IMR-90 (cell line): ENCODE measurements around the gene FSIP1. TPM values are rescaled to one million over a fixed set of nuclear protein-coding genes. Genes with fewer than 3 reads are reported as not detected.

Experiments used
- ATAC-seq: fragments of 200-7000 bp; cut with Tn5 transposase; 2 replicates; pipeline ENCODE4 v1.9.1; 2020; ENCODE audit warnings: low read depth, mild to moderate bottlenecking, moderate library complexity
- BruUV-seq: library from RNA; stranded (reverse); fragments of 400-500 nt; replicated peaks from 2 replicates; lab custom pipeline; 2021; lab: Mats Ljungman, UMichigan
- CTCF ChIA-PET: fragments of 300-600 bp; formaldehyde crosslinking; extraction: SDS; loops from one replicate; lab custom pipeline; 2021; ENCODE audit warnings: antibody characterized with exemption; lab: Yijun Ruan, JAX
- POLR2A ChIA-PET: fragments of 300-600 bp; sonication (Branson Sonifier 250); formaldehyde crosslinking; loops from one replicate; lab custom pipeline; 2022; ENCODE audit warnings: antibody characterized with exemption; ENCODE audit not compliant: unreplicated experiment; lab: Charles Lee
- DNase-seq: peaks from one replicate; pipeline ENCODE4 v3.0.0; 2013
- H2AFZ ChIP-seq: replicated peaks from 2 replicates; pipeline ENCODE3; 2013; ENCODE audit warnings: low read length, mild to moderate bottlenecking; ENCODE audit not compliant: poor library complexity
- H2AK5ac ChIP-seq: 2 replicates; pipeline ENCODE4 v1.6.1; 2013; ENCODE audit warnings: low read depth, low read length, inconsistent platforms
- H2AK9ac ChIP-seq: replicated peaks from 2 replicates; pipeline ENCODE3; 2013; ENCODE audit warnings: mild to moderate bottlenecking, low read depth, low read length, moderate library complexity; ENCODE audit not compliant: poor library complexity
- H2BK120ac ChIP-seq: 2 replicates; pipeline ENCODE4 v1.6.1; 2013; ENCODE audit warnings: low read depth, low read length, inconsistent platforms
- H2BK15ac ChIP-seq: 3 replicates; pipeline ENCODE4 v1.6.1; 2013; ENCODE audit warnings: low read depth, low read length, inconsistent platforms
- H2BK20ac ChIP-seq: 2 replicates; pipeline ENCODE4 v1.6.1; 2013; ENCODE audit warnings: low read depth, mild to moderate bottlenecking, inconsistent platforms, low read length, moderate library complexity
- H2BK5ac ChIP-seq: 2 replicates; pipeline ENCODE4 v1.6.1; 2013; ENCODE audit warnings: mild to moderate bottlenecking, low read depth, low read length, inconsistent platforms; ENCODE audit not compliant: poor library complexity, severe bottlenecking
- H3K14ac ChIP-seq: replicated peaks from 2 replicates; pipeline ENCODE4 v1.6.1; 2013; ENCODE audit warnings: low read depth, low read length, inconsistent platforms
- H3K18ac ChIP-seq: 2 replicates; pipeline ENCODE4 v1.6.1; 2013; ENCODE audit warnings: low read depth, low read length, control low read depth
- H3K23ac ChIP-seq: 2 replicates; pipeline ENCODE4 v1.6.1; 2013; ENCODE audit warnings: low read depth, low read length, inconsistent platforms
- H3K27ac ChIP-seq: 2 replicates; pipeline ENCODE4 v1.5.1; 2013; ENCODE audit warnings: mild to moderate bottlenecking, control low read depth, low read length; ENCODE audit not compliant: insufficient read depth
- H3K27me3 ChIP-seq: 2 replicates; pipeline ENCODE4 v1.6.1; 2013; ENCODE audit warnings: low read length; ENCODE audit not compliant: control insufficient read depth, insufficient read depth
- H3K36me3 ChIP-seq: 2 replicates; pipeline ENCODE4 v1.6.1; 2013; ENCODE audit warnings: low read length, mixed read lengths; ENCODE audit not compliant: control insufficient read depth, insufficient read depth
- H3K4ac ChIP-seq: 2 replicates; pipeline ENCODE4 v1.6.1; 2013; ENCODE audit warnings: low read depth, low read length, inconsistent platforms
- H3K4me1 ChIP-seq: 2 replicates; pipeline ENCODE4 v1.6.1; 2013; ENCODE audit warnings: low read length, mixed read lengths; ENCODE audit not compliant: control insufficient read depth, insufficient read depth
- H3K4me2 ChIP-seq: 2 replicates; pipeline ENCODE4 v1.6.1; 2013; ENCODE audit warnings: low read depth, mild to moderate bottlenecking, control low read depth, low read length, moderate library complexity
- H3K4me3 ChIP-seq: 2 replicates; pipeline ENCODE4 v1.5.1; 2013; ENCODE audit warnings: low read depth, mild to moderate bottlenecking, control low read depth, low read length, moderate library complexity; ENCODE audit not compliant: insufficient read depth
- H3K56ac ChIP-seq: 2 replicates; pipeline ENCODE4 v1.6.1; 2013; ENCODE audit warnings: low read length, inconsistent platforms; ENCODE audit not compliant: insufficient read depth; ENCODE audit errors: extremely low read depth
- H3K79me1 ChIP-seq, 2 experiments: 2 replicates each; pipeline ENCODE4 v1.6.1; 2013; ENCODE audit warnings: low read length in 2 of 2, inconsistent platforms in 1 of 2, low read depth in 1 of 2
- H3K9ac ChIP-seq: 2 replicates; pipeline ENCODE4 v1.6.1; 2013; ENCODE audit warnings: low read depth, low read length, control low read depth
- H3K9me1 ChIP-seq: 2 replicates; pipeline ENCODE4 v1.6.1; 2013; ENCODE audit warnings: low read length, inconsistent platforms; ENCODE audit not compliant: insufficient read depth
- H3K9me3 ChIP-seq: 2 replicates; pipeline ENCODE4 v1.6.1; 2013; ENCODE audit warnings: low read length; ENCODE audit not compliant: control insufficient read depth, insufficient read depth
- H4K20me1 ChIP-seq: 2 replicates; pipeline ENCODE4 v1.6.1; 2013; ENCODE audit warnings: low read length, inconsistent platforms; ENCODE audit not compliant: insufficient read depth
- H4K5ac ChIP-seq: 2 replicates; pipeline ENCODE4 v1.6.1; 2013; ENCODE audit warnings: mild to moderate bottlenecking, low read depth, low read length, control low read depth
- H4K8ac ChIP-seq, 2 experiments: 2 replicates each; pipeline ENCODE4 v1.6.1; 2013; ENCODE audit warnings: low read depth in 2 of 2, low read length in 2 of 2, control low read depth in 1 of 2, inconsistent platforms in 1 of 2
- H4K91ac ChIP-seq: 2 replicates; pipeline ENCODE4 v1.6.1; 2013; ENCODE audit warnings: low read depth, low read length, inconsistent platforms; ENCODE audit not compliant: insufficient read depth
- BHLHE40 ChIP-seq: fragments of 150-350 bp; IDR thresholded peaks from 2 replicates; pipeline ENCODE4 v1.6.1; 2016; ENCODE audit warnings: mild to moderate bottlenecking, low read depth, low read length
- CEBPB ChIP-seq: IDR thresholded peaks from 2 replicates; pipeline ENCODE4 v1.6.1; 2012; ENCODE audit warnings: low read depth, low read length, improper control_type of control experiment
- CHD1 ChIP-seq: IDR thresholded peaks from 2 replicates; pipeline ENCODE4 v1.6.1; 2012; ENCODE audit warnings: low read depth, low read length, improper control_type of control experiment
- ELK1 ChIP-seq: fragments of 150-350 bp; IDR thresholded peaks from 2 replicates; pipeline ENCODE4 v1.6.1; 2016; ENCODE audit warnings: low read depth, mild to moderate bottlenecking, low read length, moderate library complexity, borderline replicate concordance
- FOS ChIP-seq: fragments of 150-350 bp; IDR thresholded peaks from 2 replicates; pipeline ENCODE4 v1.6.1; 2016; ENCODE audit warnings: low read depth, low read length
- MAFK ChIP-seq: IDR thresholded peaks from 2 replicates; pipeline ENCODE4 v1.6.1; 2012; ENCODE audit warnings: low read depth, low read length, improper control_type of control experiment
- MAZ ChIP-seq: IDR thresholded peaks from 2 replicates; pipeline ENCODE4 v1.6.1; 2012; ENCODE audit warnings: low read depth, mild to moderate bottlenecking, low read length, improper control_type of control experiment, moderate library complexity, borderline replicate concordance
- MXI1 ChIP-seq: IDR thresholded peaks from 2 replicates; pipeline ENCODE4 v1.6.1; 2012; ENCODE audit warnings: low read depth, mild to moderate bottlenecking, low read length, moderate library complexity, borderline replicate concordance
- NFE2L2 ChIP-seq: fragments of 150-350 bp; IDR thresholded peaks from 2 replicates; pipeline ENCODE4 v1.6.1; 2016; ENCODE audit warnings: low read depth, mild to moderate bottlenecking, low read length
- POLR2A ChIP-seq: IDR thresholded peaks from 2 replicates; pipeline ENCODE4 v1.6.1; 2012; ENCODE audit warnings: mild to moderate bottlenecking, low read depth, low read length
- RAD21 ChIP-seq: IDR thresholded peaks from 2 replicates; pipeline ENCODE4 v1.6.1; 2012; ENCODE audit warnings: low read length, improper control_type of control experiment
- RCOR1 ChIP-seq: IDR thresholded peaks from 2 replicates; pipeline ENCODE4 v1.6.1; 2012; ENCODE audit warnings: mild to moderate bottlenecking, low read length, improper control_type of control experiment; ENCODE audit not compliant: insufficient replicate concordance
- RFX5 ChIP-seq: IDR thresholded peaks from 2 replicates; pipeline ENCODE4 v1.8.0; 2012; ENCODE audit warnings: low read depth, mild to moderate bottlenecking, low read length, moderate library complexity
- SMC3 ChIP-seq: fragments of 150-350 bp; IDR thresholded peaks from 2 replicates; pipeline ENCODE4 v1.6.1; 2016; ENCODE audit warnings: low read depth, mild to moderate bottlenecking, antibody characterized with exemption, low read length, moderate library complexity
- WGBS, 2 experiments: methylation state at CpG; one replicate each; pipeline versions ENCODE4 v1.1.5 to v1.1.7; 2013; ENCODE audit warnings: missing lambda C conversion rate in 2 of 2; ENCODE audit not compliant: insufficient read length in 1 of 2; ENCODE audit errors: extremely low coverage in 2 of 2; 5-methylcytosine and 5-hydroxymethylcytosine counted together
- dilution Hi-C: fragments of 300-500 bp; cut with HindIII; formaldehyde crosslinking; loops from one replicate; pipeline ENCODE4 v1.14.3; 2018; ENCODE audit warnings: low sequenced_read_pairs; ENCODE audit not compliant: unreplicated experiment
- in situ Hi-C: fragments of 300-500 bp; cut with MboI; formaldehyde crosslinking; loops from 3 replicates; pipeline ENCODE4 v1.14.3; 2019; ENCODE audit warnings: low sequenced_read_pairs, inconsistent platforms, mixed read lengths
- intact Hi-C: fragments of 100-400 bp; cut with micrococcal nuclease; formaldehyde crosslinking; loops from 2 replicates; pipeline ENCODE4 v1.10.0; 2022
- polyA plus RNA-seq, 3 experiments: library from polyadenylated mRNA; depleted of rRNA; stranded (reverse); fragments of >200 nt; gene quantifications; 2 replicates each; pipeline ENCODE4 v1.2.3, GENCODE V29; 2012; ENCODE audit warnings: low replicate concordance in 1 of 3
- total RNA-seq: library from RNA; depleted of rRNA; stranded (reverse); fragments of >200 nt; gene quantifications from 2 replicates; pipeline ENCODE4 v1.2.3, GENCODE V29; 2012
- TF ChIP-seq, protein P1 (sequence below): fragments of 150-350 bp; IDR thresholded peaks from 2 replicates; pipeline ENCODE4 v1.6.1; 2017; ENCODE audit warnings: mild to moderate bottlenecking, antibody characterized with exemption, low read length, low read depth
- TF ChIP-seq, protein P2 (sequence below): conservative IDR thresholded peaks from 2 replicates; pipeline ENCODE4 v1.5.1; 2012; ENCODE audit warnings: mild to moderate bottlenecking, low read depth, low read length, improper control_type of control experiment

The FSIP1 gene
- total and polyA plus RNA-seq, 2 of the 4 experiments (the other 2 are of a cell fraction), result 0.10 to 0.18 TPM

DNA sequence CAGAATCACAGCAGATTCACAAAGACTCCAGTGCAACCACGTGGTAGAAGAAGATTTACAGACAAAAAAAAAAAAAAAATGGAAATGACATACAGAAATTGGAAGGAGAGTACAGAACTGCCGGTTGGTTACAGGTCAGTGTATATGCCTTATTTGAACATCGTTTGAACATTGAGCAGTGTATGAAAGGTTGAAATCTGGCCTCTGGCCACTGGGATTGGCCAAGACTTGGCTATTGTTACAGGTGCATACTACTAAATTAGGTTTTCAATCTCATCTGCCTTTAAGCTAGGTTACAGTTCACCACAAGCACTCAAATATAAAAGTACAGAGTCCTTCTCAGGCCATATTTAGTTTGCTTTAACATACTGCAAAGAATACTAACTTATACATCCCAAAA, 142.0 kb downstream of the FSIP1 start:
- ChIA-PET POLR2A (no interaction called here), CTCF (interaction anchor here (0.9 to 1.5 kb wide), 3 partner anchors 12 to 133 kb away, joined by 3 to 4 read pairs (median 3); no protein-coding TSS in a partner anchor)
- no peak overlapping the region for H4K91ac ChIP-seq
- no peak overlapping the region for H2AK5ac ChIP-seq
- no peaks in the 10 kb centered on the region for H3K36me3 ChIP-seq
- no peak overlapping the region for H3K18ac ChIP-seq
- TF ChIP-seq, protein P1, sequence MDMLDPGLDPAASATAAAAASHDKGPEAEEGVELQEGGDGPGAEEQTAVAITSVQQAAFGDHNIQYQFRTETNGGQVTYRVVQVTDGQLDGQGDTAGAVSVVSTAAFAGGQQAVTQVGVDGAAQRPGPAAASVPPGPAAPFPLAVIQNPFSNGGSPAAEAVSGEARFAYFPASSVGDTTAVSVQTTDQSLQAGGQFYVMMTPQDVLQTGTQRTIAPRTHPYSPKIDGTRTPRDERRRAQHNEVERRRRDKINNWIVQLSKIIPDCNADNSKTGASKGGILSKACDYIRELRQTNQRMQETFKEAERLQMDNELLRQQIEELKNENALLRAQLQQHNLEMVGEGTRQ, result no peak
- TF ChIP-seq FOS (no peak), CEBPB (no peak), SMC3 (no peak), RAD21 (no peak), MAFK (no peak), ELK1 (no peak), MXI1 (no peak), MAZ (no peak), NFE2L2 (no peak), RFX5 (no peak), POLR2A (no peak), BHLHE40 (no peak), CHD1 (no peak), RCOR1 (no peak)
- TF ChIP-seq, protein P2, sequence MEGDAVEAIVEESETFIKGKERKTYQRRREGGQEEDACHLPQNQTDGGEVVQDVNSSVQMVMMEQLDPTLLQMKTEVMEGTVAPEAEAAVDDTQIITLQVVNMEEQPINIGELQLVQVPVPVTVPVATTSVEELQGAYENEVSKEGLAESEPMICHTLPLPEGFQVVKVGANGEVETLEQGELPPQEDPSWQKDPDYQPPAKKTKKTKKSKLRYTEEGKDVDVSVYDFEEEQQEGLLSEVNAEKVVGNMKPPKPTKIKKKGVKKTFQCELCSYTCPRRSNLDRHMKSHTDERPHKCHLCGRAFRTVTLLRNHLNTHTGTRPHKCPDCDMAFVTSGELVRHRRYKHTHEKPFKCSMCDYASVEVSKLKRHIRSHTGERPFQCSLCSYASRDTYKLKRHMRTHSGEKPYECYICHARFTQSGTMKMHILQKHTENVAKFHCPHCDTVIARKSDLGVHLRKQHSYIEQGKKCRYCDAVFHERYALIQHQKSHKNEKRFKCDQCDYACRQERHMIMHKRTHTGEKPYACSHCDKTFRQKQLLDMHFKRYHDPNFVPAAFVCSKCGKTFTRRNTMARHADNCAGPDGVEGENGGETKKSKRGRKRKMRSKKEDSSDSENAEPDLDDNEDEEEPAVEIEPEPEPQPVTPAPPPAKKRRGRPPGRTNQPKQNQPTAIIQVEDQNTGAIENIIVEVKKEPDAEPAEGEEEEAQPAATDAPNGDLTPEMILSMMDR, result no peak
- no peak overlapping the region for H3K4me2 ChIP-seq
- no peak overlapping the region for H3K56ac ChIP-seq
- H3K4me1 ChIP-seq, result peaks cover 6% of the 10 kb centered on the region; the same call in 1 of the 2 replicates
- no CpG with 5 or more reads among the region's 3 CpGs for WGBS, 2 experiments
- H3K9me1 ChIP-seq, result peaks cover 2% of the 10 kb centered on the region; the same call in 1 of the 2 replicates
- no peak for DNase-seq
- H3K9ac ChIP-seq, result no peak overlapping the region
- H3K14ac ChIP-seq, result no peak overlapping the region
- 0 out of 2 replicates have a peak overlapping the region, but pooled peaks have one; percentile 26 for H2BK20ac ChIP-seq
- H3K4me3 ChIP-seq, result no peak overlapping the region
- H4K8ac ChIP-seq, result no peak overlapping the region
- dilution Hi-C loops (no loop called here), in situ Hi-C loops (no loop called here), intact Hi-C loops (no loop called here)
- no peak overlapping the region for H2BK5ac ChIP-seq
- no peak overlapping the region for H3K4ac ChIP-seq
- H2BK120ac ChIP-seq, result no peak overlapping the region
- H3K27ac ChIP-seq, result no peak overlapping the region
- no peaks in the 10 kb centered on the region for H3K79me1 ChIP-seq
- no peaks in the 10 kb centered on the region for H4K20me1 ChIP-seq
- no peak overlapping the region for H2AK9ac ChIP-seq
- no peak overlapping the region for H3K23ac ChIP-seq
- H2BK15ac ChIP-seq, result no peak overlapping the region
- H3K27me3 ChIP-seq, result no peaks in the 10 kb centered on the region; the same call in 1 of the 2 replicates
- H3K9me3 ChIP-seq, result no peaks in the 10 kb centered on the region
- ATAC-seq, result no peak
- BruUV-seq, result no TSS peak
- H2AFZ ChIP-seq, result no peak overlapping the region
- no peak overlapping the region for H4K5ac ChIP-seq
